ENCODE measurements around the gene CCDC171. TPM values are rescaled to one million over a fixed set of nuclear protein-coding genes. Genes with fewer than 3 reads are reported as not detected.

Gene CCDC171
- total RNA-seq, 1 experiment from 2014 or later: 2.4 TPM

DNA sequence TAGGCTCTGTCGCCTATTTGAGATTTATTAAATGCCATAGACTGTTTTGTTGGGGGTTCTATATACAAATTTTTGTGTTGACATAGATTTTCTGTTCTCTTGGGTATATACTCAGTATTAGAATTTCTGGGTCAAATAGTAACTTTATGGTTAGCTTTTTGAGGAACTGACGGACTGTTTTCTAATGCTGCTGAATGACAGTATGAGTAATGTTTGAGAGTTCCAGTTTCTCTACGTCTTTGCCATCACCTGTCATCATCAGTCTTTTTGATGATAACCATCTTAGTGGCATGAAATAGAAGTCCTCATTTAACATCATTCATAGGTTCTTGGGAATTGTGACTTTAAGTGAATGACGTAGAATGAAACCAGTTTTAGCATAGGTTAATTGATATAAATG, 60.1 kb downstream of the CCDC171 start:
- Mint-ChIP-seq H3K4me3 (no peak overlapping the region), H3K4me1 (peaks cover 3 to 9% of the 10 kb centered on the region in 2 experiments; a peak in 3 of 4 replicates), H3K27me3 (ENCODE audit: low read depth) (no peaks in the 10 kb centered on the region), H3K36me3 (ENCODE audit: insufficient read depth in 1 of 3, low read depth in 3 of 3) (peaks cover 0 to 10% (median 0%) of the 10 kb centered on the region in 3 experiments; a peak in 3 of 7 replicates), H3K27ac (no peak overlapping the region), H3K9me3 (peaks cover 0 to 3% of the 10 kb centered on the region in 2 experiments; a peak in 1 of 5 replicates)
- H3K27ac ChIP-seq (ENCODE audit: insufficient read length, low read depth, low read length): no peak overlapping the region
- H3T11ph ChIP-seq (ENCODE audit: low read length): no peak overlapping the region
- no peak overlapping the region for H2BK120ac ChIP-seq (ENCODE audit: low read depth, low read length, poor library complexity, severe bottlenecking)
- no peak overlapping the region for H4K8ac ChIP-seq (replicated peaks; ENCODE audit: insufficient read length, low read depth, low read length)
- H3K9ac ChIP-seq (ENCODE audit: extremely low read depth, insufficient read length, low read length): no peak overlapping the region
- H2BK5ac ChIP-seq (ENCODE audit: insufficient read length, low read length): no peak overlapping the region
- no peak overlapping the region for H2BK12ac ChIP-seq (ENCODE audit: insufficient read length, low read depth, low read length)
- no peak for DNase-seq
- peaks cover 7% of the 10 kb centered on the region for H3K9me3 ChIP-seq (ENCODE audit: control insufficient read depth, low read depth, low read length)
- no peak overlapping the region for H2BK15ac ChIP-seq (ENCODE audit: low read depth, low read length)
- H2BK20ac ChIP-seq (ENCODE audit: low read depth, low read length, poor library complexity, severe bottlenecking): no peak overlapping the region
- H2AFZ ChIP-seq (ENCODE audit: low read length): no peak overlapping the region
- no peak overlapping the region for H3K14ac ChIP-seq (ENCODE audit: insufficient read depth, low read length)
- TF ChIP-seq, protein P1, sequence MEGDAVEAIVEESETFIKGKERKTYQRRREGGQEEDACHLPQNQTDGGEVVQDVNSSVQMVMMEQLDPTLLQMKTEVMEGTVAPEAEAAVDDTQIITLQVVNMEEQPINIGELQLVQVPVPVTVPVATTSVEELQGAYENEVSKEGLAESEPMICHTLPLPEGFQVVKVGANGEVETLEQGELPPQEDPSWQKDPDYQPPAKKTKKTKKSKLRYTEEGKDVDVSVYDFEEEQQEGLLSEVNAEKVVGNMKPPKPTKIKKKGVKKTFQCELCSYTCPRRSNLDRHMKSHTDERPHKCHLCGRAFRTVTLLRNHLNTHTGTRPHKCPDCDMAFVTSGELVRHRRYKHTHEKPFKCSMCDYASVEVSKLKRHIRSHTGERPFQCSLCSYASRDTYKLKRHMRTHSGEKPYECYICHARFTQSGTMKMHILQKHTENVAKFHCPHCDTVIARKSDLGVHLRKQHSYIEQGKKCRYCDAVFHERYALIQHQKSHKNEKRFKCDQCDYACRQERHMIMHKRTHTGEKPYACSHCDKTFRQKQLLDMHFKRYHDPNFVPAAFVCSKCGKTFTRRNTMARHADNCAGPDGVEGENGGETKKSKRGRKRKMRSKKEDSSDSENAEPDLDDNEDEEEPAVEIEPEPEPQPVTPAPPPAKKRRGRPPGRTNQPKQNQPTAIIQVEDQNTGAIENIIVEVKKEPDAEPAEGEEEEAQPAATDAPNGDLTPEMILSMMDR (conservative IDR thresholded peaks at IDR 0.05): no peak
- H3K23me2 ChIP-seq (ENCODE audit: insufficient read length, low read depth, low read length, poor library complexity, severe bottlenecking): no peaks in the 10 kb centered on the region
- no peak overlapping the region for H4K5ac ChIP-seq (ENCODE audit: insufficient read length, low read depth, low read length)
- H3K4me1 ChIP-seq (ENCODE audit: insufficient read depth, low read length): no peaks in the 10 kb centered on the region; the same call in 1 of the 2 replicates
- no peak overlapping the region for H3K4me2 ChIP-seq (ENCODE audit: insufficient read depth, insufficient read length, low read length)
- no CpG with 5 or more reads among the region's 4 CpGs for WGBS (ENCODE audit: extremely low coverage, insufficient read length, low lambda C conversion rate)
- no peaks in the 10 kb centered on the region for H3K27me3 ChIP-seq (ENCODE audit: insufficient read depth, low read length)
- H3K18ac ChIP-seq (ENCODE audit: insufficient read length, low read depth, low read length): no peak overlapping the region
- no peaks in the 10 kb centered on the region for H3K79me1 ChIP-seq (ENCODE audit: insufficient read depth, low read depth, low read length, poor library complexity, severe bottlenecking)
- no peak overlapping the region for H2AK5ac ChIP-seq (ENCODE audit: insufficient read length, low read length)
- no peak overlapping the region for H3K56ac ChIP-seq (ENCODE audit: insufficient read length, low read depth, low read length)
- H3K4ac ChIP-seq (ENCODE audit: low read depth, low read length): no peak overlapping the region
- H4K91ac ChIP-seq (ENCODE audit: insufficient read length, low read depth, low read length): no peak overlapping the region
- H3K79me2 ChIP-seq (ENCODE audit: insufficient read depth, low read length): no peaks in the 10 kb centered on the region
- H4K20me1 ChIP-seq (ENCODE audit: control insufficient read depth, insufficient read depth, insufficient read length): no peaks in the 10 kb centered on the region
- H3K23ac ChIP-seq (ENCODE audit: insufficient read length, low read depth, low read length): no peak overlapping the region

Measured in H9 (cell line).